D721Med (cell line): ENCODE results near the gene CRACR2B.

Source experiments
- DNase-seq: peaks from one replicate; pipeline ENCODE4 v3.0.0; 2011; ENCODE audit warnings: low spot score; ENCODE audit not compliant: insufficient read length
- FAIRE-seq: peaks from 2 replicates; lab custom pipeline; 2011; peaks lifted over from hg19 to GRCh38; lab: Jason Lieb, UNC
- TF ChIP-seq, protein P1 (sequence below): IDR thresholded peaks from 2 replicates; pipeline ENCODE4 v1.5.1; 2012; ENCODE audit warnings: mild to moderate bottlenecking, control low read depth; ENCODE audit not compliant: insufficient read depth; ENCODE audit errors: missing control alignments

Gene CRACR2B

DNA sequence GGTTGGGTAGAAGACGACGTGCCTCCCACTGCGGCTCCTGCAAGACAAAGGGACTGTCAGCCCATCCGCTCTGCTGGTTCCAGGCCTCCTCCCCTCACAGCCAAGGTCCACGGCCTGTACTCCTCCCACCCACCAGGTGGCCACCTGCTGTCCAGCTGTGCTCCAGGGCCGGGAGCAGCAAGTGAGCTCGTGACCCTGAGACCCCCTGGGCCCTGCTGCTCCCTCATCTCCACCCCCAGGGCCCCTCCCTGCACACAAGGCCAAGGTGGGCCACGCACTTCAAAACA lies 42.4 kb downstream of the CRACR2B start:
- FAIRE-seq = no peak
- no peak for DNase-seq
- TF ChIP-seq, protein P1, sequence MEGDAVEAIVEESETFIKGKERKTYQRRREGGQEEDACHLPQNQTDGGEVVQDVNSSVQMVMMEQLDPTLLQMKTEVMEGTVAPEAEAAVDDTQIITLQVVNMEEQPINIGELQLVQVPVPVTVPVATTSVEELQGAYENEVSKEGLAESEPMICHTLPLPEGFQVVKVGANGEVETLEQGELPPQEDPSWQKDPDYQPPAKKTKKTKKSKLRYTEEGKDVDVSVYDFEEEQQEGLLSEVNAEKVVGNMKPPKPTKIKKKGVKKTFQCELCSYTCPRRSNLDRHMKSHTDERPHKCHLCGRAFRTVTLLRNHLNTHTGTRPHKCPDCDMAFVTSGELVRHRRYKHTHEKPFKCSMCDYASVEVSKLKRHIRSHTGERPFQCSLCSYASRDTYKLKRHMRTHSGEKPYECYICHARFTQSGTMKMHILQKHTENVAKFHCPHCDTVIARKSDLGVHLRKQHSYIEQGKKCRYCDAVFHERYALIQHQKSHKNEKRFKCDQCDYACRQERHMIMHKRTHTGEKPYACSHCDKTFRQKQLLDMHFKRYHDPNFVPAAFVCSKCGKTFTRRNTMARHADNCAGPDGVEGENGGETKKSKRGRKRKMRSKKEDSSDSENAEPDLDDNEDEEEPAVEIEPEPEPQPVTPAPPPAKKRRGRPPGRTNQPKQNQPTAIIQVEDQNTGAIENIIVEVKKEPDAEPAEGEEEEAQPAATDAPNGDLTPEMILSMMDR = no peak

DNA sequence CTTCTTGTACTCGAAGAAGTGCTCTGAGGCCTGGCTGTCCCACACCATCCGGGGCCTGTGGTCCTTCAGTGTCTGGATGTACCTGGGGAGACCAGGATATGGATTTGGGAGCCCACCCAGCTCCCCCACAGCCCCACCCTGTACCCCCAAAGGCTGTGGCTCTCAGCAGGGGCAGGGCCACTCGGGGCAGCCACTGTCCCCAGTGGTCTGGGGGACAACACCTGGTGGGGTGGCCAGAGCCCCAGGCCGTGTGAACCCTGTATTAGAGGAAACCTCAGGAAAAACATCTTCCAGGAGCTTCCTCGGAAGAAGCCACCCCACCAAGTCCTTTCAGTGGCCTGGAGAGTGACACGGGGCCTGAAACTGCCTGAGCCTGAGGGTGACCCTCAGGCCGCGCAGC lies 42.7 kb downstream of the CRACR2B start:
- FAIRE-seq = no peak
- TF ChIP-seq, protein P1 = no peak
- no peak for DNase-seq

DNA sequence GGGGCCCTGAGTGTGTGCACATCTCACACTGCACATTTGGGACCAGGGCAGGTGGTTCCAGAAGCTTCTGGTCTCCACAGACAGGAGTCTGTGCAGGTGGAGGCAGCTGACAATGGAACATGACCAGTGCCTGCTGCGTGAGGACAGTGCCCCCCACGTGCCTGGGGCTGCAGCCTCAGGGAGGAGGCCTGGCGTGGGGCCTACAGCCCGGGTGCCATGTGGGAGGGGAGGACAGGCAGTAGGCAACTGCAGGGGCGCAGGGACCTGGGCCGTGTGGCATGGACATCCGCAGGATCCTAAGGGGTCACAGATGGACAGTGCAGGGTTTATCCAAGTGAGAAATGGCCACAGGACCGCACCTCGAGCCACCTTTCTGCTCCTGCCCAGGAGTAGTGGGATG lies 43.8 kb downstream of the CRACR2B start:
- TF ChIP-seq, protein P1 = no peak
- FAIRE-seq (no peak), DNase-seq (no peak)

DNA sequence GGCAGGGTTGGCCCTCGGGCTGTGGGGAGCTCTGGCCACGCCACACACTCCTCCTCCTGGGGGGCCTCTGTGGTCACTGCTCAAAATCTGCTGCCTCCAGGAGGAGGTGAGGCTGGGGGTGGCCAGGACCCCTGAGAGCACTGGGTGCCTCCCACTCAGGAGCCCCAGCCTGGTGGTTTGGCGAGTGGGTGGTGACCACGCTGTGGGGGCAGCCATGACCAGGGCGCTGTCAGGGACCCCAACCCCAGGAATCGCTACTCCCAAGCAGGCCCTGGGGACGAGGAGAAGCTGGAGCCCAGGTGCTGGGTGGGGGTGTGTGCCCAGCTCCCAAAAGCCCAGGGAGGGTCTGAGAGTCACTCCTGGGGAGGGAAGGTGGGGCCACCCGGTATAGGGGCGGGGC lies 45.1 kb downstream of the CRACR2B start:
- no peak for FAIRE-seq
- no peak for DNase-seq
- TF ChIP-seq, protein P1 = no peak

DNA sequence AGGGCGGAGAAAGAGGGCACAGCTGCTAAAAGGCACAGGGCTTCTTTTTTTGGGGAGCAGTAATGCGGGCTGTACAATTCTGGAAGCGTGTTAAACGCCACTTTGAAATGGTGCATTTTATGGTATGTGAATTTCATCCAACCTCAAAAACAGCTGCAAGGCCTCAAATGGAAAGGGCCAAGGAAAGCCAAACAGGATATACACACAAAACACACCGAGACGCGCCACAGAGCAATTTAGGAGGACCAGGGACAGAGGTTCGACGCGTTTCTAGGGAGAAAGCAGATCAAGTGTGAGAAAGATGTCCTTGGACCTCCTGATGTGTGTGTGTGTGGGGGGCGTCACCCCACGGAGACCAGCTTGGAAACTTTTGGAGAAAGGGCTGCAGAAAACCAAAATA lies 46.0 kb downstream of the CRACR2B start:
- FAIRE-seq = no peak

DNA sequence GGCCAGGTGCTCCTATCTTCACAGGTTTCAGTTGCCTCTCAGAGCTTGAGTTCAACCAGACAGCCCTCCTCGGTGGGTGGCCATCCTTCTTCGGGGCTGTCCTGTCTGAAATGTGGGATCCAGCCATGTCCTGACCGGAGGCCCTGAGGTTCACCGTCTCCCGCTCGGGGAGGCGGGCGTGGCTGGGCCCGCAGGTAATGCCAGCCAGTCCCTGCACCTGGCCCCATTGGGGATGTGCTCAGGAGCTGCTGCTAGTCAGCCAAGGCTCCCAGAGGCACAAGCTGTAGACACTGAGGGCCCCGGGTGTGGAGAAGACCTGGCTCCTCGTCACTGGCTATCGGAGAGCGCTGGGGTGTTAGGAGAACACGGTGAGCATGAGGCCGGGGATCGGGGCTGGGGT lies 47.5 kb downstream of the CRACR2B start:
- FAIRE-seq (no peak), DNase-seq (no peak)
- TF ChIP-seq, protein P1 = no peak

More for the DNA sequence above, 46.0 kb downstream of the CRACR2B start:
- no peak for DNase-seq
- TF ChIP-seq, protein P1 = no peak

DNA sequence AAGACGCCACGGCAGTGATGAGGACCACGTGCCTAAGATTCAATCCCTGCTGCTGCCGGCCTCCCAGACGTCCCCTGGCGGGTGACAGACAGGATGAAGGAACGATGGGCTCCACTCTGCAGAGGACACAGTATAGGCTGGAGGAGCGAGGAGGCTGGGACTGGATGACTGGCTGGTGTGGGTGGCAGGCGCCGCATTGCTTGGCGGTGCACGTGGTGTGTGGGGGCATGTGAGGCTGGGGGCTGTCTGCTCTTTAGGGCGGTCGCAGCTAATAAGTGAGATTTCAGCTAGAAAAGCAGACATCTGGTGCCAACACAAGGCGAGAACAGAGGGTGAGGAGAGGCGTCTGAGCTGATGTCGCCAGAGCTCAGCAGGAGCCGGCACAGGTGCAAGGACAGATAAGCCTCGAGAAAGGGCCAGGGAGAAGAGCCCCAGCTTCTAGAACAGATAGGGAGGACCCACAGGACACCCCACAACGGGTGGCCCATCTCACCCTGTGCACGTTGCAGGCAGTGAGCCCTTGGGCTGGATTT lies 48.1 kb downstream of the CRACR2B start:
- no peak for FAIRE-seq
- DNase-seq = no peak
- TF ChIP-seq, protein P1 = no peak
